H9 (cell line): ENCODE measurements around the gene SUN1. TPM values are rescaled to one million over a fixed set of nuclear protein-coding genes. Genes with fewer than 3 reads are reported as not detected.
A peak's percentile ranks its signal among the peaks of the same experiment; 100 is the strongest.

Experiments used
- DNase-seq: peaks from one replicate; pipeline ENCODE4 v3.0.0-alpha.2; 2017
- H2AFZ ChIP-seq: one replicate; pipeline ENCODE4 v1.6.1; 2013; ENCODE audit warnings: mild to moderate bottlenecking, low read length, control low read depth, moderate library complexity
- H2AK5ac ChIP-seq: 2 replicates; pipeline ENCODE4 v1.6.1; 2013; ENCODE audit warnings: low read length, control low read depth, mixed read lengths; ENCODE audit not compliant: insufficient read length
- H2BK120ac ChIP-seq: one replicate; pipeline ENCODE4 v1.6.1; 2013; ENCODE audit warnings: low read depth, mild to moderate bottlenecking, low read length, control low read depth, inconsistent platforms; ENCODE audit not compliant: poor library complexity, severe bottlenecking
- H2BK12ac ChIP-seq: 2 replicates; pipeline ENCODE4 v1.6.1; 2013; ENCODE audit warnings: low read length, control low read depth, mixed read lengths, low read depth; ENCODE audit not compliant: insufficient read length
- H2BK15ac ChIP-seq: 2 replicates; pipeline ENCODE4 v1.6.1; 2013; ENCODE audit warnings: low read depth, low read length, control low read depth
- H2BK20ac ChIP-seq: one replicate; pipeline ENCODE4 v1.6.1; 2013; ENCODE audit warnings: low read depth, mild to moderate bottlenecking, low read length, control low read depth, inconsistent platforms; ENCODE audit not compliant: poor library complexity, severe bottlenecking
- H2BK5ac ChIP-seq: 2 replicates; pipeline ENCODE4 v1.6.1; 2013; ENCODE audit warnings: low read length, control low read depth, mixed read lengths; ENCODE audit not compliant: insufficient read length
- H3K14ac ChIP-seq: 2 replicates; pipeline ENCODE4 v1.6.1; 2013; ENCODE audit warnings: low read length, control low read depth; ENCODE audit not compliant: insufficient read depth
- H3K18ac ChIP-seq: 2 replicates; pipeline ENCODE4 v1.6.1; 2013; ENCODE audit warnings: low read depth, mild to moderate bottlenecking, mixed read lengths, low read length, control low read depth; ENCODE audit not compliant: insufficient read length
- H3K23ac ChIP-seq: 2 replicates; pipeline ENCODE4 v1.6.1; 2013; ENCODE audit warnings: low read length, control low read depth, mixed read lengths, low read depth; ENCODE audit not compliant: insufficient read length
- H3K23me2 ChIP-seq: 2 replicates; pipeline ENCODE4 v1.6.1; 2013; ENCODE audit warnings: low read depth, mild to moderate bottlenecking, mixed read lengths, low read length, control low read depth; ENCODE audit not compliant: insufficient read length, poor library complexity, severe bottlenecking
- H3K27ac ChIP-seq: 2 replicates; pipeline ENCODE4 v1.5.1; 2013; ENCODE audit warnings: low read length, control low read depth, mixed read lengths, low read depth; ENCODE audit not compliant: insufficient read length
- H3K27me3 ChIP-seq: 2 replicates; pipeline ENCODE4 v1.6.1; 2013; ENCODE audit warnings: low read length, control low read depth, inconsistent platforms; ENCODE audit not compliant: insufficient read depth
- H3K4ac ChIP-seq: 2 replicates; pipeline ENCODE4 v1.6.1; 2013; ENCODE audit warnings: low read depth, mild to moderate bottlenecking, control low read depth, inconsistent platforms, low read length, moderate library complexity
- H3K4me1 ChIP-seq: 2 replicates; pipeline ENCODE4 v1.6.1; 2013; ENCODE audit warnings: low read length, control low read depth, inconsistent platforms; ENCODE audit not compliant: insufficient read depth
- H3K4me2 ChIP-seq: 2 replicates; pipeline ENCODE4 v1.6.1; 2013; ENCODE audit warnings: low read length, control low read depth, mixed read lengths; ENCODE audit not compliant: insufficient read length, insufficient read depth
- H3K56ac ChIP-seq: 2 replicates; pipeline ENCODE4 v1.6.1; 2013; ENCODE audit warnings: low read depth, mild to moderate bottlenecking, mixed read lengths, low read length, control low read depth; ENCODE audit not compliant: insufficient read length
- H3K79me1 ChIP-seq: 2 replicates; pipeline ENCODE4 v1.6.1; 2013; ENCODE audit warnings: low read depth, mild to moderate bottlenecking, moderate library complexity, low read length, control low read depth, inconsistent platforms; ENCODE audit not compliant: insufficient read depth, poor library complexity, severe bottlenecking
- H3K79me2 ChIP-seq: 2 replicates; pipeline ENCODE4 v1.6.1; 2013; ENCODE audit warnings: low read length, control low read depth, inconsistent platforms; ENCODE audit not compliant: insufficient read depth
- H3K9ac ChIP-seq: 2 replicates; pipeline ENCODE4 v1.6.1; 2013; ENCODE audit warnings: low read length, control low read depth, mixed read lengths; ENCODE audit not compliant: insufficient read length; ENCODE audit errors: extremely low read depth
- H3K9me3 ChIP-seq: one replicate; pipeline ENCODE4 v1.6.1; 2013; ENCODE audit warnings: low read depth, low read length, inconsistent platforms; ENCODE audit not compliant: control insufficient read depth
- H3T11ph ChIP-seq: one replicate; pipeline ENCODE4 v1.6.1; 2013; ENCODE audit warnings: mild to moderate bottlenecking, low read length, control low read depth, inconsistent platforms
- H4K20me1 ChIP-seq: one replicate; pipeline ENCODE4 v1.6.1; 2013; ENCODE audit not compliant: control insufficient read depth, insufficient read length, insufficient read depth
- H4K5ac ChIP-seq: 2 replicates; pipeline ENCODE4 v1.6.1; 2013; ENCODE audit warnings: low read depth, mild to moderate bottlenecking, mixed read lengths, low read length, control low read depth; ENCODE audit not compliant: insufficient read length
- H4K8ac ChIP-seq: replicated peaks from 2 replicates; pipeline ENCODE4 v1.6.1; 2013; ENCODE audit warnings: low read length, control low read depth, mixed read lengths, low read depth; ENCODE audit not compliant: insufficient read length
- H4K91ac ChIP-seq: 2 replicates; pipeline ENCODE4 v1.6.1; 2013; ENCODE audit warnings: low read depth, mild to moderate bottlenecking, moderate library complexity, mixed read lengths, low read length, control low read depth; ENCODE audit not compliant: insufficient read length
- H3K27ac Mint-ChIP-seq, 3 experiments: 2 replicates in 2 of 3; 3 replicates in 1 of 3; pipeline ENCODE4 v1.8.0; 2020 to 2021; ENCODE audit warnings: mixed read lengths in 3 of 3, mild to moderate bottlenecking in 1 of 3, moderate library complexity in 1 of 3
- H3K27me3 Mint-ChIP-seq: 2 replicates; pipeline ENCODE4 v1.8.0; 2021; ENCODE audit warnings: low read depth, mild to moderate bottlenecking, moderate library complexity, mixed read lengths
- H3K36me3 Mint-ChIP-seq, 3 experiments: 2 replicates in 2 of 3; 3 replicates in 1 of 3; pipeline ENCODE4 v1.8.0; 2020 to 2021; ENCODE audit warnings: low read depth in 3 of 3, mixed read lengths in 3 of 3; ENCODE audit not compliant: insufficient read depth in 1 of 3
- H3K4me1 Mint-ChIP-seq, 2 experiments: 2 replicates each; pipeline ENCODE4 v1.8.0; 2020; ENCODE audit warnings: mixed read lengths in 2 of 2
- H3K4me3 Mint-ChIP-seq, 2 experiments: 2 replicates in 1 of 2; 3 replicates in 1 of 2; pipeline ENCODE4 v1.8.0; 2020 to 2021; ENCODE audit warnings: mild to moderate bottlenecking in 2 of 2, mixed read lengths in 2 of 2, moderate library complexity in 1 of 2
- H3K9me3 Mint-ChIP-seq, 2 experiments: 2 replicates in 1 of 2; 3 replicates in 1 of 2; pipeline ENCODE4 v1.8.0; 2020; ENCODE audit warnings: mild to moderate bottlenecking in 2 of 2, mixed read lengths in 2 of 2, moderate library complexity in 1 of 2
- CTCF ChIP-seq: fragments of 200-600 bp; sonication (generic); conservative IDR thresholded peaks from 3 replicates; pipeline ENCODE4 v1.8.0; 2021; ENCODE audit warnings: antibody characterized with exemption, mild to moderate bottlenecking
- WGBS: extraction: QIAGEN DNeasy Blood & Tissue Kit; methylation state at CpG from one replicate; pipeline ENCODE4 v1.1.7; 2013; ENCODE audit warnings: missing lambda C conversion rate, low lambda C conversion rate, mixed read lengths; ENCODE audit not compliant: insufficient read length; ENCODE audit errors: extremely low coverage; 5-methylcytosine and 5-hydroxymethylcytosine counted together
- total RNA-seq: library from RNA; stranded (reverse); gene quantifications from 2 replicates; pipeline ENCODE4 v1.2.1, GENCODE V29; 2021

Gene SUN1
- total RNA-seq, 1 experiment from 2014 or later: 118 TPM

- no peak overlapping the region for H2BK20ac ChIP-seq
- no CpG with 5 or more reads among the region's 54 CpGs for WGBS
- Mint-ChIP-seq H3K27me3 (peaks cover 6% of the 10 kb centered on the region), H3K4me3 (no peak overlapping the region), H3K27ac (peak overlapping the region in 1 of 3 experiments; percentile 44; a peak in 1 of 7 replicates), H3K36me3 (peaks cover 7 to 28% (median 26%) of the 10 kb centered on the region in 3 experiments), H3K9me3 (no peaks in the 10 kb centered on the region), H3K4me1 (peaks cover 2 to 3% of the 10 kb centered on the region in 2 experiments; a peak in 1 of 4 replicates)
- no peak overlapping the region for H2AFZ ChIP-seq
- TF ChIP-seq CTCF: no peak
- H3K14ac ChIP-seq: no peak overlapping the region
- H3K27ac ChIP-seq: no peak overlapping the region
- H3K27me3 ChIP-seq: no peaks in the 10 kb centered on the region
- no peaks in the 10 kb centered on the region for H4K20me1 ChIP-seq
- no peaks in the 10 kb centered on the region for H3K79me2 ChIP-seq
- no peak overlapping the region for H4K91ac ChIP-seq
- no peaks in the 10 kb centered on the region for H3K79me1 ChIP-seq
- no peak overlapping the region for H3K56ac ChIP-seq
- H3T11ph ChIP-seq: no peak overlapping the region
- H3K18ac ChIP-seq: no peak overlapping the region
- H3K4ac ChIP-seq: no peak overlapping the region
- no peak overlapping the region for H2BK120ac ChIP-seq
- H3K9me3 ChIP-seq: no peaks in the 10 kb centered on the region
- peak; percentile 55 for DNase-seq
- no peaks in the 10 kb centered on the region for H3K4me1 ChIP-seq
- H4K5ac ChIP-seq: no peak overlapping the region
- H3K23me2 ChIP-seq: no peaks in the 10 kb centered on the region
- H2BK12ac ChIP-seq: no peak overlapping the region
- no peak overlapping the region for H2BK5ac ChIP-seq
- no peak overlapping the region for H3K9ac ChIP-seq
- H3K4me2 ChIP-seq: no peak overlapping the region
- H2BK15ac ChIP-seq: no peak overlapping the region
- no peak overlapping the region for H4K8ac ChIP-seq
- no peak overlapping the region for H2AK5ac ChIP-seq
- no peak overlapping the region for H3K23ac ChIP-seq
Observed at GRCh38 chr7:898855-899681, 66.8 kb downstream of the SUN1 start.
